H1 (cell line): Measurements from ENCODE around the gene FAM174B. TPM values are rescaled to one million over a fixed set of nuclear protein-coding genes. Genes with fewer than 3 reads are reported as not detected.

Source experiments
- CTCF ChIA-PET: fragments of 300-600 bp; sonication (Branson Sonifier 250); formaldehyde crosslinking; loops from one replicate; lab custom pipeline; 2021; ENCODE audit not compliant: partially characterized antibody; lab: Charles Lee
- POLR2A ChIA-PET: fragments of 300-600 bp; sonication (Branson Sonifier 250); formaldehyde crosslinking; loops from one replicate; lab custom pipeline; 2021; ENCODE audit warnings: inconsistent platforms; ENCODE audit not compliant: partially characterized antibody; lab: Charles Lee
- DNase-seq, 2 experiments: peaks; one replicate each; pipeline versions ENCODE4 v3.0.0 to v3.0.0-alpha.2; 2010 to 2022; ENCODE audit warnings: low spot score in 2 of 2, low read depth in 1 of 2, mixed read lengths in 1 of 2
- FAIRE-seq: peaks from 2 replicates; lab custom pipeline; 2011; peaks lifted over from hg19 to GRCh38; lab: Jason Lieb, UNC
- H2AFZ ChIP-seq: 2 replicates; pipeline ENCODE4 v1.8.1; 2012; ENCODE audit warnings: low read length, inconsistent platforms
- H2AK5ac ChIP-seq: 2 replicates; pipeline ENCODE4 v1.6.1; 2013; ENCODE audit warnings: low read depth, low read length
- H2BK120ac ChIP-seq: replicated peaks from 2 replicates; pipeline ENCODE3; 2013; ENCODE audit warnings: low read depth, low read length, inconsistent platforms
- H2BK12ac ChIP-seq: 2 replicates; pipeline ENCODE4 v1.6.1; 2013; ENCODE audit warnings: low read depth, low read length
- H2BK15ac ChIP-seq: 2 replicates; pipeline ENCODE4 v1.6.1; 2013; ENCODE audit warnings: low read length
- H2BK20ac ChIP-seq: 2 replicates; pipeline ENCODE4 v1.6.1; 2013; ENCODE audit warnings: low read length
- H2BK5ac ChIP-seq: 2 replicates; pipeline ENCODE4 v1.6.1; 2013; ENCODE audit warnings: low read depth, low read length
- H3K14ac ChIP-seq: 2 replicates; pipeline ENCODE4 v1.6.1; 2013; ENCODE audit warnings: inconsistent platforms; ENCODE audit not compliant: insufficient read length
- H3K18ac ChIP-seq: 2 replicates; pipeline ENCODE4 v1.6.1; 2013; ENCODE audit warnings: low read length; ENCODE audit errors: extremely low read depth
- H3K23ac ChIP-seq: 2 replicates; pipeline ENCODE4 v1.6.1; 2013; ENCODE audit warnings: inconsistent platforms; ENCODE audit not compliant: insufficient read length
- H3K23me2 ChIP-seq: 2 replicates; pipeline ENCODE4 v1.6.1; 2013; ENCODE audit warnings: low read depth, low read length
- H3K27ac ChIP-seq: 2 replicates; pipeline ENCODE4 v1.6.1; 2011; ENCODE audit warnings: low read depth, low read length, inconsistent platforms
- H3K27me3 ChIP-seq, 4 experiments: replicated peaks in 1 of 4; 1 replicate in 1 of 4; 2 replicates in 3 of 4; pipeline versions ENCODE4 v1.6.1 to v1.8.1; 2011 to 2013; ENCODE audit warnings: low read length in 3 of 4, mild to moderate bottlenecking in 3 of 4, inconsistent platforms in 2 of 4, mixed read lengths in 2 of 4, moderate library complexity in 1 of 4; ENCODE audit not compliant: control insufficient read depth in 3 of 4, insufficient read depth in 3 of 4; ENCODE audit errors: extremely low read depth in 1 of 4
- H3K36me3 ChIP-seq, 4 experiments: 2 replicates each; pipeline versions ENCODE4 v1.6.1 to v1.8.1; 2011 to 2013; ENCODE audit warnings: mild to moderate bottlenecking in 4 of 4, low read length in 3 of 4, moderate library complexity in 2 of 4, control low read depth in 1 of 4, inconsistent platforms in 1 of 4; ENCODE audit not compliant: insufficient read depth in 4 of 4, control insufficient read depth in 2 of 4
- H3K4ac ChIP-seq: replicated peaks from 2 replicates; pipeline ENCODE3; 2013; ENCODE audit warnings: low read length, low read depth, mixed read lengths, inconsistent platforms; ENCODE audit not compliant: insufficient read length
- H3K4me1 ChIP-seq, 4 experiments: replicated peaks in 1 of 4; 1 replicate in 1 of 4; 2 replicates in 3 of 4; pipeline versions ENCODE4 v1.6.1 to v1.8.1; 2011 to 2013; ENCODE audit warnings: low read length in 3 of 4, inconsistent platforms in 2 of 4, mixed read lengths in 1 of 4; ENCODE audit not compliant: insufficient read depth in 4 of 4, control insufficient read depth in 3 of 4
- H3K4me2 ChIP-seq, 2 experiments: 2 replicates each; pipeline versions ENCODE4 v1.6.1 to v1.8.1; 2011 to 2013; ENCODE audit warnings: low read depth in 2 of 2, low read length in 2 of 2, control low read depth in 1 of 2, inconsistent platforms in 1 of 2, mild to moderate bottlenecking in 1 of 2; ENCODE audit not compliant: insufficient read depth in 1 of 2
- H3K4me3 ChIP-seq, 4 experiments: fragments of 200-600, 300-600 bp in 1 of 4; sonication (generic), shearing (Covaris generic), sonication (Bioruptor Twin) in 1 of 4; 2 replicates each; pipeline versions ENCODE4 v1.5.1 to v1.8.1; 2011 to 2016; ENCODE audit warnings: low read length in 4 of 4, low read depth in 3 of 4, control low read depth in 2 of 4, inconsistent platforms in 2 of 4, mild to moderate bottlenecking in 2 of 4, mixed read lengths in 1 of 4, moderate library complexity in 1 of 4; ENCODE audit not compliant: insufficient read depth in 2 of 4; ENCODE audit errors: extremely low read depth in 1 of 4
- H3K56ac ChIP-seq: replicated peaks from 2 replicates; pipeline ENCODE3; 2013; ENCODE audit warnings: low read depth, mild to moderate bottlenecking, mixed read lengths, low read length, inconsistent platforms; ENCODE audit not compliant: insufficient read length
- H3K79me1 ChIP-seq: 2 replicates; pipeline ENCODE4 v1.6.1; 2013; ENCODE audit warnings: low read depth, low read length, control low read depth
- H3K79me2 ChIP-seq, 2 experiments: 2 replicates each; pipeline versions ENCODE4 v1.6.1 to v1.8.1; 2012 to 2013; ENCODE audit warnings: low read length in 2 of 2, mild to moderate bottlenecking in 2 of 2, inconsistent platforms in 1 of 2; ENCODE audit not compliant: insufficient read depth in 2 of 2, control insufficient read depth in 1 of 2
- H3K9ac ChIP-seq, 4 experiments: replicated peaks in 1 of 4; 1 replicate in 1 of 4; 2 replicates in 3 of 4; pipeline versions ENCODE4 v1.6.1 to v1.8.1; 2011 to 2013; ENCODE audit warnings: low read depth in 3 of 4, low read length in 3 of 4, control low read depth in 2 of 4, mild to moderate bottlenecking in 2 of 4, moderate library complexity in 2 of 4, inconsistent platforms in 1 of 4; ENCODE audit errors: extremely low read depth in 1 of 4
- H3K9me3 ChIP-seq, 2 experiments: 2 replicates each; pipeline versions ENCODE4 v1.6.1 to v1.8.1; 2012 to 2013; ENCODE audit warnings: mild to moderate bottlenecking in 2 of 2, moderate library complexity in 2 of 2, control low read depth in 1 of 2, inconsistent platforms in 1 of 2, low read depth in 1 of 2, low read length in 1 of 2, mixed read lengths in 1 of 2; ENCODE audit not compliant: insufficient read depth in 2 of 2
- H4K20me1 ChIP-seq, 2 experiments: replicated peaks in 1 of 2; 2 replicates each; pipeline versions ENCODE3 to v1.8.1; 2011 to 2013; ENCODE audit warnings: inconsistent platforms in 2 of 2, low read length in 2 of 2, mild to moderate bottlenecking in 1 of 2; ENCODE audit not compliant: insufficient read depth in 2 of 2, control insufficient read depth in 1 of 2
- H4K5ac ChIP-seq: 2 replicates; pipeline ENCODE4 v1.6.1; 2013; ENCODE audit warnings: low read length, low read depth, mixed read lengths, inconsistent platforms; ENCODE audit not compliant: insufficient read length
- H4K8ac ChIP-seq: 2 replicates; pipeline ENCODE4 v1.8.0; 2013; ENCODE audit warnings: mild to moderate bottlenecking, moderate library complexity, low read length, inconsistent platforms; ENCODE audit not compliant: insufficient read depth; ENCODE audit errors: extremely low read depth
- H4K91ac ChIP-seq: replicated peaks from 2 replicates; pipeline ENCODE3; 2013; ENCODE audit warnings: low read length, mixed read lengths, inconsistent platforms; ENCODE audit not compliant: insufficient read length
- JUN ChIP-seq: IDR thresholded peaks from 2 replicates; pipeline ENCODE4 v1.6.1; 2011; ENCODE audit warnings: low read depth, mild to moderate bottlenecking, improper control_type of control experiment, low read length
- KDM1A ChIP-seq: fragments of 200-600, 300-600 bp; sonication (generic); IDR thresholded peaks from 2 replicates; pipeline ENCODE4 v1.7.1; 2016; ENCODE audit warnings: mild to moderate bottlenecking, low read length, borderline replicate concordance
- WGBS, 2 experiments: shearing (Covaris generic) in 1 of 2; methylation state at CpG; one replicate each; pipeline versions ENCODE4 v1.1.6 to v1.1.7; 2013 to 2015; ENCODE audit warnings: low lambda C conversion rate in 2 of 2, mixed read lengths in 2 of 2, inconsistent platforms in 1 of 2, low coverage in 1 of 2, missing lambda C conversion rate in 1 of 2; ENCODE audit not compliant: insufficient replicate concordance in 2 of 2, insufficient coverage in 1 of 2, insufficient read length in 1 of 2; ENCODE audit errors: extremely low coverage in 1 of 2, missing lambda C conversion rate in 1 of 2; 5-methylcytosine and 5-hydroxymethylcytosine counted together
- polyA plus RNA-seq, 7 experiments: library from polyadenylated mRNA; depleted of rRNA in 3 of 7; stranded (reverse) in 5 of 7; unstranded in 2 of 7; fragments of >200 nt in 5 of 7; fragments of 200-250 nt in 2 of 7; gene quantifications; 1 replicate in 5 of 7; 2 replicates in 1 of 7; 4 replicates in 1 of 7; pipeline versions ENCODE4 v1.2.1 to v1.2.3, GENCODE V29; 2011 to 2013; ENCODE audit warnings: missing spikeins in 2 of 7, mixed read lengths in 2 of 7
- total RNA-seq: library from RNA; stranded (reverse); fragmentation: NEBNext Ultra II Directional; extraction: Animal tissue kit (Norgen Biotek cat#: 25700); gene quantifications from 2 replicates; pipeline ENCODE4 v1.2.1, GENCODE V29; 2021

FAM174B gene
- total and polyA plus RNA-seq, 2 of the 8 experiments (the other 6 are each of a cell fraction or from before 2014, with no cell fraction given) = 9.3 to 35.2 TPM

- H3K4me2 ChIP-seq = no peak overlapping the region
Observed at GRCh38 chr15:92619145-92620101, 36.2 kb downstream of the FAM174B start.

More at GRCh38 chr15:92619145-92620101, 36.2 kb downstream of the FAM174B start:
- no peak overlapping the region for H2BK12ac ChIP-seq
- H4K20me1 ChIP-seq = no peaks in the 10 kb centered on the region
- 87% methylated on average over 11 of the region's 12 CpGs; no CpG with 5 or more reads in 1 of the 2 experiments for WGBS, 2 experiments
- no peaks in the 10 kb centered on the region for H3K9me3 ChIP-seq
- no peaks in the 10 kb centered on the region for H3K27me3 ChIP-seq
- ChIA-PET POLR2A (interaction anchor here (1.0 kb wide), 1 partner anchor 28 kb away, joined by 3 read pairs; no protein-coding TSS in a partner anchor), CTCF (interaction anchor here (0.6 to 1.5 kb wide), 5 partner anchors 10 to 1071 kb away, joined by 3 to 4 read pairs (median 3); no protein-coding TSS in a partner anchor)
- no peak overlapping the region for H2BK5ac ChIP-seq
- FAIRE-seq (no peak), DNase-seq (no peak)
- no peaks in the 10 kb centered on the region for H3K36me3 ChIP-seq
- no peak overlapping the region for H3K56ac ChIP-seq
- no peaks in the 10 kb centered on the region for H3K79me1 ChIP-seq
- H3K23me2 ChIP-seq = no peaks in the 10 kb centered on the region
- H3K27ac ChIP-seq = no peak overlapping the region
- no peak overlapping the region for H2AK5ac ChIP-seq
- no peak overlapping the region for H4K8ac ChIP-seq
- no peak overlapping the region for H3K4me3 ChIP-seq
- no peak overlapping the region for H2BK120ac ChIP-seq
- no peak overlapping the region for H3K23ac ChIP-seq
- H4K5ac ChIP-seq = no peak overlapping the region
- H3K4ac ChIP-seq = no peak overlapping the region
- no peak overlapping the region for H4K91ac ChIP-seq
- no peak overlapping the region for H3K14ac ChIP-seq
- no peak overlapping the region for H2AFZ ChIP-seq
- H2BK20ac ChIP-seq = no peak overlapping the region
- peaks cover 0 to 12% (median 3%) of the 10 kb centered on the region in 4 experiments; a peak in 3 of 7 replicates for H3K4me1 ChIP-seq
- H3K9ac ChIP-seq = no peak overlapping the region
- no peak overlapping the region for H2BK15ac ChIP-seq
- no peak overlapping the region for H3K18ac ChIP-seq
- TF ChIP-seq JUN = no peak
- TF ChIP-seq KDM1A = peak; percentile 35; the same call in 1 of the 2 replicates
- TF ChIP-seq, all 59 proteins: peak for 1
- no peaks in the 10 kb centered on the region for H3K79me2 ChIP-seq
